Measurements from ENCODE around the gene ISL2.

ISL2 gene

GRCh38 chr15:76328106-76328696, 8.4 kb upstream of the ISL2 start:
- DNase-seq: no peak

DNA sequence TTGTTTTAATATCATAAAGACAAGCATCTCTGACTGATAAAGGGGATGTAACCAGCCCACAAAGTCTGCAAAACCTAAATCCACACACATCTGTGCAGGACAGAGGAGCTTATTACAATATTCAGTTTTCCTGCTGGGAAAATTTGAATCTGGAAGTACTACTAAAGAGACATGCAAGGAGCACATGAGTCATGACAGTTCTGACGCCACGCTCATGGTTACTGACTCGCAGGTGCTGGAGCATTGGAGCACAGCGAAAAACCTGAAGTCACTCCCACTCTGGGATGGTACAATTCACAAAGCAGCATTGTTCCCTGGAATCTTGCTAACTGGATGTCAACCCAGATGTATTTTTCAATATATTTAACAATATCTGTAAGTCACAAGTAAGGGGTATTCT, 7.6 kb upstream of the ISL2 start:
- DNase-seq: no peak

DNA sequence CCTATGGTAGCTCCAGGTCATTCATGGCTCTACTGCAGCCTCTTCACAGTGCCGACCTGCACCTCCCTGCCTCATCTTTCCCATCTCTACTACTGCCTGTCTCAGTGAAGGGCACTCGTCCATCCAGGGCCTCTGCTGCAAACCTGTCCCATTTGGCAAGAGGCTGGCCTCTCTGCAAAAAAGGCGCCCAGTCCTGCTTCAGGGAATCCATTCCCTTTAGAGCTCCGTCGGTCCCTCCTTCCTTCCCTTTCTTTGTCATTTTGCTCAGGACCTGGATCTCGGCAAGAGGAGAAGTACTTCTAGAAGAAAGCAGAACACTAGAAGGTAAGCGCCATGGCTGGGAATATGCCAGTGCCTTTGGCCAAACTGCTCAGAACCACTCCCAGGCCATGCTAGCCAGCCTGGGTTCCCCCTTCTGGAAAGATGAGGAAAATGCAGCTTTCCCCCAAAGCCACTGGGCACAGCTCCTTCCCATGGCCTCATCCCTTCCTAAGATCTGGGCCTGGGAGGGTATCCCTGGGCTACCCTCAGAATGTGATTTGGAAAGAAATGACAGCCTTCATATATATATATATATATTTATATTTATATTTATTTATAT, 6.4 kb upstream of the ISL2 start:
- DNase-seq: no peak

DNA sequence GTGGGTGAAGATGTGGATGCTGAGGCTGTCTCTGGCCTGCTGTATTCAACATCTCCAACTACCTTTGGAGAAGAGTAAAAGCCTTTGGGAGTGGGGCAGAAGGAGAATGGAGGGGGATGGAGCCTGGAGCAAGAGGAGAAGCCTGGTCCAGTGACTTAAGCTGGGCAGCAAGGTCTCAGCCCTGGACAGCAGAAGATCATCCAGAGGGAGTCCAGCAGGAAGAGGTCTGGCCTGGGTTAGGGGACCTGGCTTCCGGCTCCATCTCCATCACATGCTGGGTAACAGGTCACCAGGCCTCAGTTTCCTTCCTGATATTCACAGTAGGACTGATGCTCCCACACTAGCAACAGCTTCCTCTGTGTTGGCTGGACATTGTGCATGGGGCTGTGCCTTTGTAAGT, 3.8 kb upstream of the ISL2 start:
- DNase-seq: no peak

DNA sequence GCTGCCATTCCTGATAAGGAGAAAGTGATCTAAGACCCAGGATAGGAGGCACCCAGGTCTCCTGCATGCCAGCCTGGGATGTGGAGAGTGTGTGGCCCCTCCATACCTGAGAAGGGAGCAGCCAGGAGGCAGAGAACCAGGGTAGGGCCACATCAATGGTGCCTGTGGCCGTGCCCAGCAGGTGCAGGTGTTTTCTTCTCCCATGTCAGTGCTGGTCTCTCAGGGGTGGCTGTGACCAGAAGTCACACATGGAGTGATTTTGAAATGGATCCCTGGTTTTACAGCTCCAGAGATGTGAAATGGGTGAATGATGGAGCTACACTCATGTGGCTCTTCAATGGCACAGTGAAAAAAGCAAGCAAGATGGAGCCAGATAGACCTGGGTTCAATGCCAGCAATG, 3.3 kb upstream of the ISL2 start:
- no peak for DNase-seq

DNA sequence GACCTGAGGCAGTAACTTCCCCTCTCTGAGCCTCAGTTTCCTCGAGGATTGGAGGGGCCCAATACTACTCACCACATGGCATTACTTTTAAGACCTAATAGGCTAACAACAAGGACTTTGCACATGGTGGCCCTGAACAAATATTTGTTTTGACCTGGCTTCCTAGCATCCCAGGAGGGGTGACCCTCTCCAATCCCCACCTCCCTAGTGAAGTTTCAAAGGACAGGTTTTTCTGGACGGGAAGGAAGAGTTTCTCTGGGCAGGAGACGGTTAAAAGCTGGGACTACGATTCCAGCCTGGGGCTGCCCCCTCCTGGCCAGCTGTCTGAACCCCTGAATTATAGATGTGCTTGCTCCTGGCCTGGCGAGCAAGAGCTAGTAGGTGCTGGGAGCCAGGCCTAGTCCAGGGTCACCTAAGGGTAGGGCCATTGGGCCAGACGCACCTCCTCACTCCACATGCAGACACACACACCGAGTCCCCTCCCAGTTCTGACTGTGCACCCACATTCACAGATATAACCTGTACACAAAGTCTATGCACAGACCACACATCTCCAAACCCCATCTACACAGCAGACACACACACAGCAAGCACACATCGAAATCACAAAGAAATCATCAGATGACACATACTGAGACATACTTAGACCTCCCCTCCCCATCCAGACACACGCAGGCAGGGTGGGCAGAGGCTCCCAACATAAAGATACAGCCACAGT, 2.7 kb upstream of the ISL2 start:
- DNase-seq: no peak

GRCh38 chr15:76334438-76335306, 1.9 kb upstream of the ISL2 start:
- no peak for DNase-seq

- no peak for DNase-seq
These were observed 993 bp upstream of the ISL2 start for GRCh38 chr15:76335307-76336253.

- no peak for DNase-seq
These were observed 604 bp downstream of the ISL2 start for GRCh38 chr15:76337059-76337695.

- DNase-seq: no peak
These were observed 1.3 kb downstream of the ISL2 start for GRCh38 chr15:76337696-76338485.

GRCh38 chr15:76338486-76339304, 2.1 kb downstream of the ISL2 start:
- no peak for DNase-seq

- no peak for DNase-seq
These were observed 3.0 kb downstream of the ISL2 start for GRCh38 chr15:76339305-76340197.

DNA sequence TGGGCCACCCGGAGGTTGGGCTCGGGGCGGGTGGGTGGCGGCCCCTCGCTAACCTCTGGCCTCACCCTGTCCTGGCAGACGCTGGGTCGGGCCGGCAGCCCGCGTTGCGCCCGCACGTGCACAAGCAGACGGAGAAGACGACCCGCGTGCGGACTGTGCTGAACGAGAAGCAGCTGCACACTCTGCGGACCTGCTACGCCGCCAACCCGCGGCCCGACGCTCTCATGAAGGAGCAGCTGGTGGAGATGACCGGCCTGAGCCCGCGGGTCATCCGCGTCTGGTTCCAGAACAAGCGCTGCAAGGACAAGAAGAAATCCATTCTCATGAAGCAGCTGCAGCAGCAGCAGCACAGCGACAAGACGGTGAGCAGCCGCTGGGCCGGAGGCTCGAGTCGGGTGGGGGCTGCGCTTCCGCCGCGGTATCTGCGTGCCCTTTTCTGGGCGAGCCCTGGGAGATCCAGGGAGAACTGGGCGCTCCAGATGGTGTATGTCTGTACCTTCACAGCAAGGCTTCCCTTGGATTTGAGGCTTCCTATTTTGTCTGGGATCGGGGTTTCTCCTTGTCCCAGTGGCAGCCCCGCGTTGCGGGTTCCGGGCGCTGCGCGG, 3.7 kb downstream of the ISL2 start:
- no peak for DNase-seq

DNA sequence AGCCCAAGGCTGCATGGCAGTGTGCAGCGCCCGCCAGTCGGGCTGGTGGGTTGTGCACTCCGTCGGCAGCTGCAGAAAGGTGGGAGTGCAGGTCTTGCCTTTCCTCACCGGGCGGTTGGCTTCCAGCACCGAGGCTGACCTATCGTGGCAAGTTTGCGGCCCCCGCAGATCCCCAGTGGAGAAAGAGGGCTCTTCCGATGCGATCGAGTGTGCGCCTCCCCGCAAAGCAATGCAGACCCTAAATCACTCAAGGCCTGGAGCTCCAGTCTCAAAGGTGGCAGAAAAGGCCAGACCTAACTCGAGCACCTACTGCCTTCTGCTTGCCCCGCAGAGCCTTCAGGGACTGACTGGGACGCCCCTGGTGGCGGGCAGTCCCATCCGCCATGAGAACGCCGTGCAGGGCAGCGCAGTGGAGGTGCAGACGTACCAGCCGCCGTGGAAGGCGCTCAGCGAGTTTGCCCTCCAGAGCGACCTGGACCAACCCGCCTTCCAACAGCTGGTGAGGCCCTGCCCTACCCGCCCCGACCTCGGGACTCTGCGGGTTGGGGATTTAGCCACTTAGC, 4.3 kb downstream of the ISL2 start:
- DNase-seq: peak; percentile 37

- no peak for DNase-seq
These were observed 4.9 kb downstream of the ISL2 start for GRCh38 chr15:76341366-76342057.

GRCh38 chr15:76342058-76342381, 5.4 kb downstream of the ISL2 start:
- no peak for DNase-seq

- DNase-seq: no peak
These were observed 6.0 kb downstream of the ISL2 start for GRCh38 chr15:76342382-76343201.
